Central memory CD4-positive, alpha-beta T cell (primary cell): ENCODE measurements around the gene NT5E.
A peak's percentile ranks its signal among the peaks of the same experiment; 100 is the strongest.
"Not testable (repeated sequence)": the region's sequence is repeated elsewhere in the genome, so short reads cannot be mapped to it uniquely, and the experiment has no call there.

Source experiments
- DNase-seq: peaks from one replicate; pipeline ENCODE4 v3.0.0; 2022
- total RNA-seq, 3 experiments: gene quantifications; one replicate each; lab custom pipeline; 2026; lab: John Stamatoyannopoulos, UW

Gene NT5E
- 2.7 to 6.3 (median 3.4) reads per million in 3 experiments for total RNA-seq

GRCh38 chr6:85449818-85450759 is at the start of gene NT5E:
NT5E (plus strand) TSS chr6:85450083; CDS start chr6:85450140, 57 bp downstream.
- peak; percentile 19 for DNase-seq

GRCh38 chr6:85400331-85400730 is 49.6 kb upstream of the NT5E start:
- no peak for DNase-seq

- DNase-seq, result no peak
Observed at GRCh38 chr6:85401186-85402021, 48.5 kb upstream of the NT5E start.

- no peak for DNase-seq
Observed at GRCh38 chr6:85402071-85402470, 47.8 kb upstream of the NT5E start.

- no peak for DNase-seq
Observed at GRCh38 chr6:85402922-85403321, 47.0 kb upstream of the NT5E start.

- no peak for DNase-seq
Observed at GRCh38 chr6:85403331-85404015, 46.4 kb upstream of the NT5E start.

- DNase-seq, result not testable (repeated sequence)
Observed at GRCh38 chr6:85404016-85404563, 45.8 kb upstream of the NT5E start.

- no peak for DNase-seq
Observed at GRCh38 chr6:85404564-85405174, 45.2 kb upstream of the NT5E start.

- DNase-seq, result no peak
Observed at GRCh38 chr6:85405175-85405852, 44.6 kb upstream of the NT5E start.

- DNase-seq, result no peak
Observed at GRCh38 chr6:85405853-85406198, 44.1 kb upstream of the NT5E start.

- DNase-seq, result no peak
Observed at GRCh38 chr6:85406641-85407075, 43.2 kb upstream of the NT5E start.

GRCh38 chr6:85408039-85408438 is 41.8 kb upstream of the NT5E start:
- no peak for DNase-seq

GRCh38 chr6:85412911-85413430 is 36.9 kb upstream of the NT5E start:
- DNase-seq, result no peak

GRCh38 chr6:85416049-85416448 is 33.8 kb upstream of the NT5E start:
- no peak for DNase-seq

- DNase-seq, result no peak
Observed at GRCh38 chr6:85416766-85417165, 33.1 kb upstream of the NT5E start.

GRCh38 chr6:85417336-85417735 is 32.5 kb upstream of the NT5E start:
- DNase-seq, result no peak

GRCh38 chr6:85418059-85418458 is 31.8 kb upstream of the NT5E start:
- DNase-seq, result no peak

- DNase-seq, result no peak
Observed at GRCh38 chr6:85419046-85419759, 30.7 kb upstream of the NT5E start.

GRCh38 chr6:85420551-85420950 is 29.3 kb upstream of the NT5E start:
- DNase-seq, result no peak

- DNase-seq, result no peak
Observed at GRCh38 chr6:85421181-85421580, 28.7 kb upstream of the NT5E start.

- no peak for DNase-seq
Observed at GRCh38 chr6:85421972-85422371, 27.9 kb upstream of the NT5E start.
